Measurements from ENCODE around the gene GANC.

DNA sequence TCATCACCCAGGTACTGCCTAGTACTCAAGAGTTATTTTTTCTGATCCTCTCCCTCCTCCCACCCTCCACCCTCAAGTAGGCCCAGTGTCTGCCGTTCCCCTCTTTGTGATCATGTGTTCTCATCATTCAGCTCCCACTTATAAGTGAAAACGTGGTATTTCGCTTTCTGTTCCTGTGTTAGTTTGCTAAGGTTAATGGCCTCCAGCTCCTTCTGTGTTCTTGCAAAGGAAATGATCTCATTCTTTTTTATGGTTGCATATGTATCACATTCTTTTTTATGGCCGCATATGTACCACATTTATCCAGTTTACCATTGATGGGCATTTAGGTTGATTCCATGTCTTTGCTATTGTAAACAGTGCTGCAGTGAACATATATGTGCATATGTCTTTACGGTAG is 8.2 kb upstream of the GANC start:
- TF ChIP-seq GATA2 (IDR thresholded peaks at IDR 0.05; ENCODE audit: low read depth, low read length) = no peak
- TF ChIP-seq GATA3 (IDR thresholded peaks at IDR 0.05; ENCODE audit: low read depth, low read length) = no peak
